Stimulated activated CD4-positive, alpha-beta T cell treated with anti-CD3 and anti-CD28 coated beads, Interleukin-4, amount 100 ng/mL, for 48 hours (primary cell): ENCODE results near the gene MOK.

Source experiments
- DNase-seq, 2 donors: peaks; one replicate each; pipeline ENCODE4 v3.0.0-alpha.2; 2020; ENCODE audit warnings: low read depth in 2 of 2

The MOK gene

GRCh38 chr14:102205560-102205959, 99.4 kb downstream of the MOK start:
- DNase-seq: no peak

GRCh38 chr14:102203382-102203781, 101.6 kb downstream of the MOK start:
- no peak for DNase-seq

- no peak for DNase-seq
Measured at GRCh38 chr14:102202944-102203343, 102.0 kb downstream of the MOK start.

GRCh38 chr14:102201776-102202175, 103.2 kb downstream of the MOK start:
- DNase-seq: no peak

- no peak for DNase-seq
Measured at GRCh38 chr14:102201353-102201738, 103.6 kb downstream of the MOK start.

GRCh38 chr14:102200690-102201352, 104.1 kb downstream of the MOK start:
- no peak for DNase-seq

GRCh38 chr14:102197317-102197853, 107.6 kb downstream of the MOK start:
- no peak for DNase-seq

GRCh38 chr14:102196902-102197230, 108.1 kb downstream of the MOK start:
- no peak for DNase-seq

GRCh38 chr14:102196039-102196901, 108.7 kb downstream of the MOK start:
- no peak for DNase-seq

- DNase-seq: no peak
Measured at GRCh38 chr14:102195446-102195845, 109.5 kb downstream of the MOK start.

- DNase-seq: no peak
Measured at GRCh38 chr14:102194856-102195255, 110.1 kb downstream of the MOK start.

GRCh38 chr14:102192840-102193502, 112.0 kb downstream of the MOK start:
- DNase-seq: no peak

- DNase-seq: no peak
Measured at GRCh38 chr14:102189874-102190273, 115.1 kb downstream of the MOK start.

- DNase-seq: no peak
Measured at GRCh38 chr14:102188187-102188586, 116.8 kb downstream of the MOK start.

- DNase-seq: no peak
Measured at GRCh38 chr14:102187568-102188001, 117.4 kb downstream of the MOK start.

GRCh38 chr14:102187044-102187443, 117.9 kb downstream of the MOK start:
- DNase-seq: no peak

GRCh38 chr14:102185360-102185759, 119.6 kb downstream of the MOK start:
- DNase-seq: no peak

GRCh38 chr14:102184316-102185035, 120.5 kb downstream of the MOK start:
- no peak for DNase-seq

- no peak for DNase-seq
Measured at GRCh38 chr14:102183886-102184285, 121.1 kb downstream of the MOK start.

GRCh38 chr14:102182936-102183619, 121.9 kb downstream of the MOK start:
- DNase-seq: no peak

GRCh38 chr14:102182190-102182589, 122.8 kb downstream of the MOK start:
- no peak for DNase-seq
